Measurements from ENCODE around the gene OLFML2B.
A peak's percentile ranks its signal among the peaks of the same experiment; 100 is the strongest.

OLFML2B gene

GRCh38 chr1:162003830-162004215 is 19.8 kb downstream of the OLFML2B start:
- peak; percentile 84 for DNase-seq

- DNase-seq = peak; percentile 95
These were observed 20.4 kb downstream of the OLFML2B start for GRCh38 chr1:162003061-162003829.

GRCh38 chr1:162000053-162000420 is 23.6 kb downstream of the OLFML2B start:
- no peak for DNase-seq

DNA sequence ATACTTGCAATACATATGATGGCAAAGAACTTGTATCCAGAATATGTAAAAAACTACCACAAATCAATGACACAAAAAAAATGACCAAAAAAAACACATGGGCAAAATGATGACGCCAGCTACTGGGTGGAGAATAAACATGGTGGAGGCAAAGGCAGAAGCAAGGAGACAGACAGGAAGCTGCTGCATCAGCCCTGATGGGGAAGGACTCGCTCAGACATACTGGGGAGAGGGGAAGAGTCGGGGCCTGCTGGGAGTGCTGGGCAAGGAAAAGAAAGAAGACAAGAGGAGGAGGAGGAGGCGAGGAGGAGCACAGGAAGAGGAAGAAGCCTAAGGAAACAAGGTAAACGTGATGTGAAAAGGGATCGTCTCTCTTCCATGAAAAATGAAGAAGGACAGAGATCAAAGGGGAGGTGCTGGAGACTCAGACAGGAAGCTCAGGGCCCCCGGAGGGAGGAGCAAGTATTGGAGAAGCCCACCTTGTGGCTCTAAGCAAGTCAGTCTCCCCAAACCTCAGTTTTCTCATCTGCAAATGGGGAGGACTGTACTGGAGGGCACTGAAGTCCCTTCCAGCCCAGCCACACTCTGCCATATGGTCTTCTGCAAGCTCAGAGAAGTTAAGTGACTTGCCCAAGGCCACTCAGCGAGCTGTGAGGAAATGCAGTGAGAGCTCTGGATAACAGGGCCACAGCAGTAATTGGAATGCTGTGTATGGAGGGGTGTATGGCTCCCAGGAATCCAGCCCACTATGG is 24.2 kb downstream of the OLFML2B start:
- DNase-seq = no peak

GRCh38 chr1:161998811-161999210 is 24.9 kb downstream of the OLFML2B start:
- peak; percentile 15 for DNase-seq

DNA sequence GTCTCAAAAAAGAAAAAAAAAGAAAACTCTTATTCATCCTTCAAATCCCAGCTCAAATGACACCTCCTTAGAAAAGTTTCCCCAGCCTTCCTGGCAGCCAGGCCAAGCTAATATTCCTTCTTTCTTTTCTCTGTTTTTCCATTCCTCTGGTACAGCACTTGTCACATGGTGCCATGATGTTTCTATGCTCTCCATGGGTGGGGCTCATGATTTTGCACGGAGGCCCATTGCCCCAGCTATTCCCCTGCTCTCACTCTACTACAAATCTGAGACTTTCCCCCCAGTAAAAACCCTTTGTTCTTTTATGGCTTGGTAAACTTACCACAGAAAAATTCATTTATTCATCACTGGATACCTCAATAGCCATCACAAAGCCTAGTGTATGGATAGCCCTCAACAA is 26.5 kb downstream of the OLFML2B start:
- DNase-seq = no peak

- no peak for DNase-seq
These were observed 29.4 kb downstream of the OLFML2B start for GRCh38 chr1:161994175-161994668.

GRCh38 chr1:161993576-161993975 is 30.1 kb downstream of the OLFML2B start:
- DNase-seq = no peak

GRCh38 chr1:161989786-161990185 is 33.9 kb downstream of the OLFML2B start:
- DNase-seq = no peak

DNA sequence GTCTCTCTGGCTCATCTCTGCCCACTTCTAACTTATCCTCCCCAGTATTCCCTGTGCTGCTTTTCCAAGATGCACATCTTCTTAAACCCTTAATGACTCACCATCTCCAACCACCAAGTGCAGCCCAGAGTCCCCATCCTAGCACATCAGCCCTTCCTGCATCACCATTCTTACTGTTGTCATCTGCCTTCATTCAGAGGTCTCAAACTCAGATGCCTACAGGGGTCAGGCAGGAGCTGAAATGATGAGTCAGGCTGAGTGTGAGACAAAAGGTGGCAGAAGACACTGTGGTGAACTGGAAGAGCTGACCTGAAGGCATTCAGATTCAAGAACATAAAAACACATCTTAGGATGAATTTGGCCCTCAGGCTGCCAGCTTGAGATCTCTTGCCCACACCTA is 34.6 kb downstream of the OLFML2B start:
- DNase-seq = peak; percentile 75

DNA sequence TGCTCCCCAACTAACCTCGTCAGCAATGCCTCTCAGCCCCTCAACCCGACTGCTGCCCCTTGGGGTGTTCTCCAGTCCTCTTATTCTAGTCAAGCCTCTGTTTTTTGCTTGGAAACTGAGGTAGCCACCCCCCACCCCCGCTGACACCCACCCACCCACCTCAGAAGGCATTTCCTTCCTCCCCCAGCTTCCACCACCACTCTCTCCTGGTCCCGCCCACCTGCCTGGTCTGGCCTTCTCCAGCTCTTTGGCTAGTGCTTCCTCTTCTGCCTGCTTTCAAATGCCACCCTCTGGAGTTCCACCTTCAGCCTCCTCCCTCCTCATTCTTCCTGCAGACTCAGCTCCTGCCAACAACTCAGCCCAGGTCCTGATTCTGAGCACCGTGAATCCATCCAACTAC is 35.3 kb downstream of the OLFML2B start:
- no peak for DNase-seq

DNA sequence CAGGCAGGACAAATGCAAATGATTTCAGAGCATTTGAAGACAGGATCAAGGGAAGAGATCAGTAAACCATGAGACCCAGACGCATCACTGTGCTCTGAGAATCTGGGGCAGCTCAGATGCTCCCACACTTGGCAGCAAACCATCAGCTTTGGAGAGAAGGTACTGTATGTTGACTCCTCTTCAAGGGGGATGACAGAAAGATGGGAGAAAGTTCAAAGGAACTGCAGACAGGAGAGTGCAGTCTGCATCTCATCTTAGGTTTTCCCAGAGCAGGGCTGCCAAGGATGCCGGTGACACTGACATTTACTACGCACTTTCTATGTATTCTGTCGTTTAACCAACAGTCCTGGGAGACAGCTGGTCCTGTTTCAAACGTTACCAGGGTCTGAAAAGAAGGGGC is 35.8 kb downstream of the OLFML2B start:
- DNase-seq = no peak

GRCh38 chr1:161987303-161987702 is 36.4 kb downstream of the OLFML2B start:
- peak; percentile 40 for DNase-seq

DNA sequence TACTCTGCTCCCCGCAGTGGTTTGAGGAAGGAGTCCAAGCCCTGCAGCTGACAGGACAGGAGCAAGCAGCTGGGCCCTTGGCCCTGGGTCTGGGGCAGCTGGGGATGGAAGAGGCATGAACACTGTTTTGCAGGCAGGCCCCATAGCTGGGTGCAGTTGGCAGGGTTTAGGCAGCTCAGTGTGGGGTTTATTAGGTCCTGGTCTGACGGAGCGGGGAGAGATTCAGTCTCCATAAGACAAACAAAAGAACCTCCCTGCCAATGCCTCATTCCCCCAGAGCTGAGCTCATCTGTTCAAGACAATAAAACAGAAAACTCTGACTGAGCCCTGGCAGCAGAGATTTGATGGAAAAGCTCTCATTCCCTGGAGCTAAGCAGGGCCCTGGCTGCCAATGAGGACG is 37.3 kb downstream of the OLFML2B start:
- no peak for DNase-seq

DNA sequence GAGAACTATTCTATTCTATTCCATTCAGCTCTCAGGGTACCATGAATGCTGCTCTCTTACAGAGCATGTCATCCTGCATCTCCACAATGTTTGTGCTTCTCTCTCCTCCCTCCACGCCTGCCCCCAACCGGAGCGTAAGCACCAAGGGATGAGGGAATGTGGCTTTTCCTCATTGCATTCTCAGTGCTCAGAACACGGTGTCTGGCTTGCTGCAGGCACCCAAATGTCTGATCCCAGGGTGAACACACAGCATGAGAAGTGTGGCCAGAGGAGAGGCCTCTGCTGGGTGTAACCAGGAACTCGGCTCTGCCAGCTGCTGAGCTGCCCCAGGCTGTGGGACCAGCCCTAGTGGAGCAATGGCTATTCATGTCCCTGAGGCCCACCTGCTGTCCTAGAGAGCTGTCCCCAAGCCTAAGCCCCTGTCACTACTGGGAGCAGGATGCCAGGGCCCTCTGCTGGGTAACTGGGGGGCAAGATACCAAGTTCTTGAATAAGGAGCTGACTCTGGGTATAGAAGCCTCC is 38.3 kb downstream of the OLFML2B start:
- DNase-seq = no peak

DNA sequence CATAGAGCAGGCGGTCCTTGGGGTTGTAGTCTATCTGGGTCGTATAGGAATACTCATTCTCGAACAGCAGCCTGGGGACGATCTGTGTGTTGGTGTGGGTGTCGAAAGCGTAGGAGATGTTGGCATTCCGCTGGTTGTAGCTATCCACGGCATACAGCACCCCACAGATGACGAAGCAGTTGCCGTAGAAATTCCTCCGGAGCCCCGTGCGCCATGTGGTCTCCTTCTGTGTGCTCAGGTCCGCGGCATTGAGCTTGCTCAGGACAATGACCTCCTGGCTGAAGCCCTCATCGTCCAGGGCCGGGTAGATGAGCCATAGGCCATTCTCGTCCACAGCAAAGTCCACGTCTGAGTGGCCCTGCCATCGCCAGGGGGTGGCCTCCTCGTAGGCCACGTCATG is 39.9 kb downstream of the OLFML2B start:
- DNase-seq = no peak

GRCh38 chr1:161982917-161983316 is 40.8 kb downstream of the OLFML2B start:
- no peak for DNase-seq

GRCh38 chr1:161982507-161982895 is 41.2 kb downstream of the OLFML2B start:
- no peak for DNase-seq

DNA sequence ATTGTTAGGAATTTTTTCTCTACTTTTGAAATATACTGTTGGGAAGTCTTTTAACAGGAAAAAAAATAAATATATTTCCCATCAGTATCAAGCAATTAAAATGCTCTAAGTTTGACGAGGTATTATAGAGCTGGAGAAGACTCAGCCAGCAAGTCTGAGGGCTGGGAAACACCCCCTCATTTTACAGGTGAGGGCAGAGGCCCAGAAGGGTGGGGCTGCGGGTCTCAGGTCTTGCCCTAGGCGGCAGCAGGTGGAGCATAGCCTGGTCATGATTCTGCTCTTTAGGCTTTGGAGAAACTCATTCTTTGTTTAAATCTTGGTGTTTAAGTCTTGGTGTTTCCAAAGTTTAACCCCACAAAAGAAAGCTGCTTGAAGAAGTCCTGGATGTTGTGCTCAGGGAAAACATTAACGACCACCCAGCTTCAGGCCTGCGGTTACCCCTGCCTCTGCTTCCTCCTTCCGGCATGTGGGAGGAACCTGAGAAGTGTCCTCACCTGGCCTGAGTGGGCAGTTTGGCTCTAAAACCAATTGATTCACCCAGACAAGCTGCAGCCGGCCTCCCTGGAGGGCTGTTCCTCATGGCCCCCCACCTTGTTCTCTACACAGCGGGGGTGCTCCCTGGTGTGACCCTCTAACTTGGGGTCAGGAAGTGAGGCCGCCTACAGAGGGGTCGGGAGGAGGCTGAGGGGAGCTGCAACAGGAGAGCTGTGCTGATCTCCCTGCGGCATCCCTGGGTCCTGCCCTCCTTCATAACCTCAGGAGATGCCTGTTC is 41.7 kb downstream of the OLFML2B start:
- no peak for DNase-seq

GRCh38 chr1:161981126-161981525 is 42.5 kb downstream of the OLFML2B start:
- DNase-seq = no peak

GRCh38 chr1:161978011-161978790 is 45.5 kb downstream of the OLFML2B start:
- no peak for DNase-seq

All from fibroblast of skin of right biceps (primary cell).